Erythroblast (primary cell): ENCODE measurements around the gene VWCE.
"Not testable (repeated sequence)": the region's sequence is repeated elsewhere in the genome, so short reads cannot be mapped to it uniquely, and the experiment has no call there.

Experiments used
- GATA1 ChIP-seq: IDR thresholded peaks from 2 replicates; pipeline ENCODE4 v1.6.1; 2011; ENCODE audit warnings: low read depth, mild to moderate bottlenecking, control low read depth, low read length, moderate library complexity
- POLR2A ChIP-seq: IDR thresholded peaks from 2 replicates; pipeline ENCODE4 v1.6.1; 2011; ENCODE audit warnings: mild to moderate bottlenecking, low read length

- TF ChIP-seq POLR2A, GATA1: not testable (repeated sequence)
These were observed 53.6 kb downstream of the VWCE start for GRCh38 chr11:61241526-61241925.
